ENCODE results near the gene ALDH4A1.
"Not testable (repeated sequence)": the region's sequence is repeated elsewhere in the genome, so short reads cannot be mapped to it uniquely, and the experiment has no call there.

ALDH4A1 gene

DNA sequence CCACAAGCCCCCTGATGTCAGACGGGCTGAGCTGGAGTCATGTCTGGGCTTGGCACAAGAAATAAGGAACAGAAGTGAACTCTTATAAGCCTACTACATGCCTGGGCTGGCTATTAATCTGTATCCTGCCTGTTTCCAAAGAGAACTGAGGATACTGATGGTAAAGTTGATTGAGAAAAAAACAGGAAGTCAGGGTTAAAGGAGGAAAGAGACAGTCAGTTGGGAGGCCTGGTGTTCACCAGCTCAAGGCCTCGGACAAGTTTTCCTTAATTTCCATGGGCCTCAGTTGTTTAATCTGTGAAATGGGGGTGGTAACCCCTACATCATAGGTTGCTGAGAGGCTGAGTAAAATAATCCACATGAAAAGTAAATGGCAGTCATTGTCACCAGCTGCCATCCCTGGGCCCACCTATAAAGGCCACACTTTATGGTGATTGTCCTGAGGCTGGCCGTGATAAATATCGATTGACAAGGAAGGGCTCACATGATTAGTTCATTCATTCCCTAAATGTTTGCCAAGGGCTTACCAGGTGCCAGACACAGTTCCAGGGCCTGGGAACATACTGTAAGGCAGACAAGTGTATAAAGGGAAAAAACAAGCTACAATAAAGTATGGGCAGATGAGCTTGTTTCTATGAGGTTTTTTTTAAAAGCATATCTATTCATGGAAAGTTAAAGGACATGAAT is 2.8 kb downstream of the ALDH4A1 start:
- DNase-seq = no peak

DNA sequence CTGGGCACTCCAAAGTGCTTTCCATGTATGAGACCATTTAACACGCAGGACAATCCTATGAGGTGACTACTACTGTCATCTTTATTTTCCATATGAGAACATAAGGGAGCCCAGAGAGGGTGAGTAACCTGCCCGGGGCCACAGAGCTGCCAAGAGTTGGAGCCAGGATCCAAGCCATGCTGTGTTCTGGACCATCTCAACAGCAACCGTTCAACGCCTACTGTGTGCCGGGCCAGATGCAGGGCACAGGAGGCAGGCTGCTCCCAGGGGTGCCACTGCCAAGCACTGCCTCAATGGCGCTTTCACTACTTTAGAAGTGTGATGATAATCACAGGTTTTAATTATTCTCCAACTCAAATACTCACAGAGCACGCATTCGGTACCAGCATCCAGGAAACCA is 3.8 kb downstream of the ALDH4A1 start:
- no peak for DNase-seq

DNA sequence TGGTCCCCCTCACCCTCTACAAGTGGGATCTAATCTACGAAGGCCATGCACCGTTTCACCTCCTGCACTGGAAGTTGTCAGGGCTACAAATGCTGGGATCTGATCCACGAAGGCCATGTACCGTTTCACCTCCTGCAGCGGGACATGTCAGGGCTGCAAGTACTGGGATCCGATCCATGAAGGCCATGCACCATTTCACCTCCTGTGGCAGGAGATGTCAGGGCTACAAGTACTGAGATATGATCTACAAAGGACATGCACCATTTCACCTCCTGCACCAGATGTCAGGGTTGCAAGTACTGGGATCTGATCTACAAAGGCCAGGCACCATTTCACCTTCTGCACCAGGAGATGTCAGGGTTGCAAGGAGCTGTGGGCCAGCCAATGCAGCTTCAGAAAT is 7.0 kb downstream of the ALDH4A1 start:
- no peak for DNase-seq

DNA sequence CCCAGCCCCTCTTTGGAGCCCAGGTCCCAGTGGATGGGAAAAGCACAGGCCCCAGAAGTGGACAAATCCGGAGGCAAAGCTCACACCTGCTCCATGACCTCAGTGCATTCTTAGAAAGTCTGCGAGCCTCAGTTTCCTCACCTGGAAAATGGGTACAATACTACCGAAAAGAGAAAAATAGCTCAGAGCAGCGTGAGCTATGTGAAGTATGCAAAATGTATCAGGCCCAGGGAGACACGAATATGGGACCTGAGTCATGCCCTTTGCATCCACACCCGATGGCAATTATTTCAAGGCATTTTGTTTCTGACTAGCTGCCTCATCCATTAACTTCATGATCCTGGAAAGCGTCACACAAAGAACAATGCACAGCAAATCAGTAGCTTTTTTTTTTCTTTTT is 9.2 kb downstream of the ALDH4A1 start:
- no peak for DNase-seq

DNA sequence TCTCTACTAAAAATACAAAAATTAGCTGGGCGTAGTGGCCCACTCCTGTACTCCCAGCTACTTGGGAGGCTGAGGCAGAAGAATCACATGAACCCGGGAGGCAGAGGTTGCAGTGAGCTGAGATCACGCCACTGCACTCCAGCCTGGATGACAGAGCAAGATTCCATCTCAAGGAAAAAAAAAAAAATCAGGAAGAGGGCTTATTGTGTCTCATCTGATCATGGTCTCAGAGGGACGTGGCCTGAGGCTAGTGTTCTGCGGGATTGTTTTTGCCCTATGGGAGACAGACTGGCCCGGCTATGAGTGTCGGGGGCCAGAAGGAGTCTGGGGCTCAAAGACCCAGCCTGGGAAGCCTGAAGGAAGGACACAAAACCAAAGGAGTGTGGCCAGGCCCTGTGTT is 10.5 kb downstream of the ALDH4A1 start:
- not testable (repeated sequence) for DNase-seq

DNA sequence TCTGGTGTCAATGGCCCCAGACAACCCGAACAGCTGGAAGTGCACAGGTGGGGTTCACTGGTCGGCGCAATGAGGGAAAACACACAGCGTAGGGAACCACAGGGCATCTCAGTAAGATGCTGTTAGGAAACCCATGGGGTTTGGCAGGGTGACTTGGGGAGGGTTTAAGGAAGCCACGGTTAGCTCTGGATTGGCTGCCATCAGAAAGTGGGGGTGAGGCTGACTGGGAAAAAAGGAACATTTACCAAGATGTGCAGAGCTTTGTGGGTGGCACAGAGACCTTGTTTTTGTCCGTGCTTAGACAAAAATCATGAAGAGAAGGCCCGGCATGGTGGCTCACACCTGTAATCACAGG is 11.0 kb downstream of the ALDH4A1 start:
- no peak for DNase-seq

DNA sequence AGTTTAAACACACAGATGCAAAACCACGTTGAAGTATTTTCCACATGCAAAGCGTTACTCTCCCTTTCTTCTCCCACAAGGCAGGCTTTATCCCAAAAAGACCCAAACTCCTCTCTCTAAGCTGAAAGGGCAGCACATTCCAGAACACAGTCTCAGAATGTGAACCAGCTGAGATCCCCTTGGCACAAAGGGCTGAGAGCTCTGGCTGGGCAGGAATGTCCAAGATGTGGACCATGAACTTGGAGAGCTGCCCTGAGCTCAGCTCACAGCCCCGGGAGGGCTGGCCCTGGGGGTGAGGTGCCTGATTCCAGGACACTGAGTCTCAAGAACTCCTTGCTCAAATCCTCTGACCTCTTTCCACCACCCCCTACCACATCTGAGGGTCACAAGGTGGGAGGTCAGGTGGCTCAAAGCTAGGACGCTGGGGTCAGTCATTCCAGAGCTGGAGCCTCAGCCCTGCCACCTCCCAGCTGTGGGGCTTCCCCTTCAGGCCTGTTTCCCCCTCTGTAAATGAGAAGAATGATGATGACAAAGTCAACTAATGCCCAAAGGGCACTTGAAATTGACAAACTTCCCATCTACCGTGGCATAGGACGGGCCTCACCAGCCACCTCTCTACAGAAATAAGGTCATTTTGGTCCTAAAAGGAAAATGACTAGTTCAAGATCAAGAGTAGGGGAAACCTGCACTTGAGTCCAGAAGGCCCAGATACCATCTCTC is 11.5 kb downstream of the ALDH4A1 start:
- DNase-seq = no peak

DNA sequence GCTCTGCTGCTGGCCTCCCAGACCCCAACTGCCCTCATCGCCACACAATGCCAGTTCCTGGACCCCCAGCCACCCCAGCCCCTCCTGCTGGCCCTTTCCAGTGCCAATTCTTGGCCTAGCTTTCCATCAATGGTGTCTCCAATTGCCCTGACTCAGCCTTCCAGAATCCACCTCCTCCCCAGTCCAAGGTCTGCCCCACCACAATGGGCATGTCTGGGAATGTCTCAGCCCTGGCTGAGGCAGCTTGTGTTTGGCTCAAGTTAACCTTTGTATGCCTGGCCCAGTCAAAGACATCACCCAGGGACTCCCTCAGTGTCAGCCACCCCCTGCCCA is 16.4 kb downstream of the ALDH4A1 start:
- no peak for DNase-seq

DNA sequence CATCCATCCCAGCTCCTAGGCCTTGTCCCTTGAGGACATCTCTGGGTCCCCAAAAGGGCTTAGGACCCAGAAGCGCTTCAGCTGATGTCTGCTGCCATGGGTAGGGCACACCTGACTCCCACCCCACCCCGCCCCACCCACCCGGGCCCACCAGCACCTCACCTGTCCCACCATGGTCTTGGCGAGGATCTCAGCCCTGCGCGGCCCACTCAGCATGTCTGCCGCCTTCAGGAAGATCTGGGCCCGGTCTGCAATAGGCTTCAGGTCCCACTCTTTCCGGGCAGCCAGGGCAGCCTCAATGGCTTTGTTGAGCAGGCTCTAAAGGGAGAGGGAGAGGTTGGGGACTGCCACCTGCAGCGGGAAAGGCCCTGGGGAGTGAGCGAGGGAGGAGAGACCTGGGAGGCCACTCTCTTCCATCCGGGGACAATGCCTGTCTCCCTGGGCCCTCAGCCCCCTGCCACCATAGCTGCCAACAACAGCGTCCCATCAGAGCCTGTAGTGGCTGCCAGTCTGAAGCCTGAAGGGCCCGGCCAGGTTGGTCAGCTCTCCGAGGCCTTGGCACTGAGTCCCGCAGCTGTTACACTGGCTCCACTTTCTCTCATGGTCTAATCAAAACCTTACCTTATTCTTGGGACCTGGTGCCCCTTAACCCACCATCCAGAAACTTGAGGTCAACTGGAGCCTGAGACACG is 16.9 kb downstream of the ALDH4A1 start:
- no peak for DNase-seq

DNA sequence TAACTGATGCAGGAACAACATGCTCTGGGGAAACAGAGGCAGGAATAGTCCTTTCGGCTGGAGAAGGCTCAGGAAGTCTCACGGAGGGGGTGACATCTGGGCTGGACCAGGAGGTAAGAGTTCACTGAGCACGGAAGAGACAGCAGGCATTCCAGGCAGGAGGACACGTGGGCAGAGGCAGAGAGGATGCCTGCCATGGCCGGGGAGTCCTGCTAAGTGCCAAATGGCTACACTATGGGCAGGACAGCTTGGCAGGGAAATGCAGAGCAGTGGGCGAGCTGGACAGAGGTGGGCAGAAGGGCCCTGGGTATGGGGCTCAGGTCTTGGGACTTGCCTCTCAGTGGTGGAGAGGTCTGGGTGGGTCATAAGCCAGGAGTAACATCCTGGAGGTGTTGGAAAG is 17.6 kb downstream of the ALDH4A1 start:
- no peak for DNase-seq

DNA sequence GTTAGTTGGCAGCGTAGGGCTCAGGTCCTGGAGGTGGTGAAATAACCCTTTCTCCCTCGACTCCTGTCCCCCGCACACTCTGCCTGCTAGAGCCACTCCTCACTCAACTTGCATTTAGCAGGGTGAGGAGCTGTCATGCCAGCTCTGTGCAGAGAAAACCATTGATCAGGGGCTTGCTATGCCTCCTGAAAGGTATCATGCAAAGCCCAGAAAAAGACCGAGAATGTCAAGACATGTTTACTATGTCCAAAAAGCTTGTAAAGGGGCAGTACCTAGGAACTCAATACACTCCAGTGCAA is 18.0 kb downstream of the ALDH4A1 start:
- DNase-seq = no peak

DNA sequence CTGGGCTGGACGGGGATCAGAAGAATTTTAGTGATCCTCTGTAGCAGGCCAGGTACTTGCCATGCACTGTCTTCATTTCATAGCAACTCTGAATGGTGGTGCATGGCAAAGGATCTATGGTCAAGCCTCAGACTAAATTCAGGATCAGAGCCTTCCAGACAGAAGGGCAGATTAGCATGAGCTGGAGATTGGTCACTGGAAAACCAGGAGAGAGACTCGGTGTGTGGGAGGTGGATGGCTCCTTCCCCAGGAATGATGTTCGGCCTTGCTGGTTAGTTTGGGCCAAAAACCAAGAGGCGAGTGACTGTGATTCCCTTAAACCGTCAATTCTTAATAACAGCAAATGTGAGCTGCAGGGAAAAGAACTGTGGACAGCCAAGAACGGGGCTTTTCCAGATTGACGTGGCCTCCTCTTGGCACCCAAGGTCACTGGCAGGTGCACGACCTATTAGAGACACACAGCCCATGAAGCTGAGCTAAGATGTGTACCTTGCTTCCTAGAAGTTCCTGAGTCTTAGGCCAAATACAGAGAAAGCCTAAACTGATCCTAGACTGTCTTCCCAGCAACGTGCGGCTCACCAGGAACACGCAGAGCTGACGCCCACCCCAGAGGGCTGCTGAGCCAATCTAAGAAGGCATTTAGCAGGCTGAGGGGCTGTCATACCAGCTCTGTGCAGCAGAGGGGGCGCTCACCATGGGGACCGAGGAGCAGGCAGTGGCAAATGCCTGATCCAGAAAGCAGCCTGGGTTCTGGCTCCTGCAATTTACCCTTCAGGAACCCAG is 18.5 kb downstream of the ALDH4A1 start:
- DNase-seq = peak; percentile 51

DNA sequence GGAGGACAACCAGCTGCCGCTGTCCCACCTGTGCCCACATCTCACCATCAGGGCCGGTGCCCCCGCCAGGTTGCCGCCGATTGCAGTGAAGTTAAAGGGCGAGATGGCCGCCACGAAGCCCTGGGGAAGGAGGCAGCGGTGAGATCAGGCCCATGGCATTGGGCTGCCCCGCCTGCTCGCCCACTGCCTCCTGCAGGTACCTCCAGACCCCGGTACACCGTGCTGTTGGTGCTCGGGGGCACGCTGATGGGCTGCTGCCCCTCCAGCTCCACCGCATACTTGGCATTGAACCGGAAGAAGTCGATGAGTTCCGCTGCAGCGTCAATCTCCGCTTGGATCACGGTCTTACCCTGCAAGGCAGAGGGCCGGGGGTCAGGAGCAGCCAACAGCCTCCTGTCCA is 19.3 kb downstream of the ALDH4A1 start:
- no peak for DNase-seq

DNA sequence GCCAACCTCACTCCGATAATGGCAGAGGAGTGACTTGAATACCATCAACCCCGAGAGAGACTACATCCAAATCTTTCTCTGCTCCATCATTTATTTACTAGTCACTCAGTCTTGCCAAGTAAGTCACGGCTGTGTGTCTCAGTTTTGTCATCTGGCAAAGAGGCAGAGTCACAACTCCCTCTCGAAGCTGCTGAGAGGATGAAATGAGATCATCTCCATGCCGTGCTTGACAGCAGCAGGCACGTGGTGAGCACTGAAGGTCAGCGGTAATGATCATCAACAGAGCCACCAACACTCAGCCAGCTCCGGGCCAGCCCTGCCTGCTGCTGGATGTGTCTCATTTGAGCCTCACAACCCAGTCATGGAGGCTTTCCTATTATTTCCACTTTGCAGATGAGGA is 19.9 kb downstream of the ALDH4A1 start:
- DNase-seq = no peak

DNA sequence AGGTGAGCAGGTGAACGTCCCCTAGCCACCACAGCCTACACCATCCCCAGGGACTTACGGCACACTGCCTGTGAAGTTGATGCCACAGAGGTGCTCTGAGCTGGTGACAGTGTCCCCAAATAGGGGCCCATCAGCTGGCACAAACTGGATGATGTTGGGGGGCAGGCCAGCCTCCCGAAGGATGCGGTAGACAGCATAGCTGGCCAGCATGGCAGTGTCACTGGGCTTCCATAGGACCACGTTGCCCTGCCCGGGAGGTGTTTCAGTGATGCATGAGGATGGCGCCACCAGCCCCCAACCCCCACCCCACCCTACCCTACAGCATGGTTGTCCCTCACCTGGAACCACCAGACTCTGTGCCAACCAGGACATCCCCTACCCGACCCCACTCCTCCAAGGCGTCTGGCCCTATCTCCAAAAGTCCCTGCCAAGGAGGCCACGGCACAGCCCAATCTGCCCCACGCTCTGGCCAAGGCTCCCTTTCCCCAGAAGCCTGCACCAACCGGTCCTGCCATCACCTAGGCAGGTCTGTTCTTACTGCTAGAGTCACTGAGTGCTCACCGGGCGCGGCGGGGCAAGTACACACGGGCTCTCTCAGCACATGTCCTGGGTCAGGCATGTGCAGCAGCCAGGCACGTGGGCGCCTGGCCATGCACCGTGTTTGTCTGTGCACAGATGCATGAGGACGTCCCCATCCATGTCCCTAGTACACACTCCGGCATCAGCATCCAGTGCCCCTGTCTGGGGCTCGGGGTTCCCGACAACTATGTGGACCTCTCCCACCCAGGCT is 20.5 kb downstream of the ALDH4A1 start:
- no peak for DNase-seq

DNA sequence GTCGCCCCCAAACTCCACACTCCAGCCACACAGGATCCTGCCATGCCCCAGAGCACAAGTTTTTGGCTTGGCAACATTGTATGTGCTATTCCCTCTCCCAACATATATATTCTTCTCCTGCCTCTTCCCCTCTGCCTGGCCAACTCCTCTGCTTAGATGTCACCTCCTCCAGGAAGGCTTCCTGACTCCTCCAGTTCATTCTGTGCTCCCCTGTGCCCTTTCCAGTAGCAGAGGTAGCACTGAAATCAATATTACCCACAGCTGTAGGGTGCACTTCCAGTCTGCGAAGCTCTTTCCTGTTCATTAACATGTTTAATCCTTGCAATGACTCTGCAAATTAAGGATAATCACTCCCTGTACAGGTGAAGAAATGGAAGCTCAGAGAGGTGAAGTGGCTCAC is 21.2 kb downstream of the ALDH4A1 start:
- DNase-seq = no peak

DNA sequence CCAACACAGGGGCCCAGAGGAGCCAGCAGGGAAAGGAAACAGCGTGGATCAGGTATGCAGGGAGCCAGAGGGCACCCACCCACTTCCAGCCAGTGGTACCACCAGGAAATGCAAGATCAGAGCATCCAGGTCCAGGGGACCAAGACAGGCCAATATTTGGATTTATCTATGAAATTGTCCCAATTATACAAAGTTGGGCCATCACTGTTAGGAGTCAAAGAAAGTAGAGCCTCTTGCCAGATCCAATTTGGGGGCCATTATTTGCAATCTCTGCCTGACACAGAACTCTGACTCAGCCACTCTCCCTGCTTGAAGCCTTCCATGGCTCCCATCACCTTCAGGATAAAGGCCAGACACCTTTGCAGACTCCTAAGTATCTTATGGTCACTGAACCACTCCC is 21.8 kb downstream of the ALDH4A1 start:
- no peak for DNase-seq

DNA sequence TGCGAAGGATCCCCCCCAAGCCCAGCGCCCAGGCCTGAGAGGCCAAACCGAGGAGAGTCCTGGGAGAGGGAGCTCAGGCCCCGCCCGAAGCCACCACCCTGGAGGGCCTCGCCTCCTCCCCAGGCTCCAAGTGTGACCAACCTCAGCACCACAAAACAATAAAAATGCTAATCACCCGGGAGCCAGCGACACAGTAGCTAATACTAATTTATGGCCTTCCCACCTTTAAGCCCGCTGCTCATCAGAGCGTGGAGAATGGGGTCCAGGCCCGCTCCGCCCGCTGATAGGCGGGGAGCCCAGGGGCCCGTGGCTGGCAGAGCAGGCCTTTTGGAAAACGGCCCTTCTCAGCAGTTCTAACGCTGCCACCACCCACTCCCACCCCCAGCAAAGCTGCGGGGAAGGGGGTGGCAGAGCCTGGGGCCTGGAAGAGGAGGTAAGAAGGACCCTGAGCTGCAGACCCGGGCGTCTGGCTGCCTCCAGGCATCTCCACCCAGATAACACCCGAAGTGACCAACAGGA is 22.5 kb downstream of the ALDH4A1 start:
- no peak for DNase-seq

DNA sequence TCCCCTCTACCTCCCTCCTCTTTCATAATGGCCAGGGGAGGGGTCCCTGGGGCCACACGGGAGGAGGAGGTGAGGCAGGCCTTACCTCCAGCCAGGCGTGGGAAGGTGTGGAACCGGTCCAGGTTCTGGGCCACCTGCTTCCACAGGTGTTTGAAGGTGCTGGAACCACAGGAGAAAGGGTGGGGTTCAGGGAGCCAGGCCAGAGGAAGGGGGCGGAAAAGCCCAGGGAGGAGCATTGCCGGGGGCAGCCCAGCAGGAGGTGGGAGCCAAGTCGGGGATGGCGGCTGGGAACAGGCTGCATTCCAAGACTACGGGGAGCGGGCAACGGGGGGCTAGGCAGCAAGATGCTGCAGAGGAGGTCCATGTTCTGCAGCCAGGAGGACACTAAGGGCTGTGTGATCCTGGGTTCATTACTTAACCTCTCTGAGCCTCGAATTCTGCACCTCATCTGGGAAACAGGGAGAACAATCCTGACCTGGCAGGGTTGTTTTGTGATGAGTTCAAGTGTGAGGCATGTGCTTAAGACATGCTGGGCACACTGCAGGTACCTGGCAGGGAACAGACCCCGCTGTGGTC is 23.1 kb downstream of the ALDH4A1 start:
- DNase-seq = no peak

DNA sequence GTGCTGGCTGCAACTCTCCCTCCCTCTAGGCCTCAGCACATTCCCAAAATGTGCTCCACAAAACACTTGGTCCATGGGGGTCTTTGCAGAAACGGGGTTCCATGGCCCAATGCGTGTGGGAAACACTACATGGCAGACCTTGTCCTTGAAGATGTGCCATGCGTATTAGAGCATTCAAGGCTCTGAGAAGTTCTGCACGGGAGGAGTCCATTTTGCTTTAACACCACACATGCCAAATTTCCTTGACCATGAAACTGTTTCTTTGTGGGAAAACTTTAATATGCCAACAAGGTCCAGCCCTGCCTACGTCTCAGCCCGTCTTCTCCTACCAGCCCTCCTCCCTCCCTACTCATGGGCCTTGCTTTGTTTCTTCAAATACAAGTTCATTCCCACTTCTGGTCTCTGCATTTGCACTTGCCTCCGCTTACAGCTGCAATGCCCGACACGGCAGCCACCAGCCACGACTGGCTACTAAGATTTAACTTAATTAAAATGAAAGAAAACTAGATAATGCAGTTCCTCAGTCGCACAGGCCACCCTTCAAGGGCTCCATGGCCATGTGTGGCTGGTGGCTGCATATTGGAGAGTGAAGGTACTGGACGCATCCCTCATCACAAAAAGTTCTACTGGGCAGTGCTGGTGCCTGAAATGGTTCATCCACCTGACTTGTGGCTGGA is 23.7 kb downstream of the ALDH4A1 start:
- DNase-seq = no peak

DNA sequence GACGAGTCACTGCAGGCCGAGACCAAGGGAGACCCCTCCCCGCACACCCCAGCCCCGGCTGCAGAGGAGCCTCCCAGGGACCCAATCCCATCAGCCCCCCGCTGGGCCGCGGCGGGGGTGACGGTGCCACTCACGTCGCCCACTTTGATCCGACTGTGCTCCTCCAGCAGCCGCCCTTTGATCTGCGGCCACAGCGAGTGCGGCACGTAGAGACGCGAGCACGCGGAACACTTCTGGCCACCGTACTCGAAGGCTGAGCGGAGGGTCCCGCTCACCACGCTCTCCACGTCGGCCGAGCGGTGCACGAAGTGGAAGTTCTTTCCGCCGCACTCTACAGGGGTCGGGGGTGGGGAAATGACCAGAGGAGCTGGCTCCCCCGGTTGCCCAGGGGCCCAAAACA is 25.1 kb downstream of the ALDH4A1 start:
- no peak for DNase-seq

DNA sequence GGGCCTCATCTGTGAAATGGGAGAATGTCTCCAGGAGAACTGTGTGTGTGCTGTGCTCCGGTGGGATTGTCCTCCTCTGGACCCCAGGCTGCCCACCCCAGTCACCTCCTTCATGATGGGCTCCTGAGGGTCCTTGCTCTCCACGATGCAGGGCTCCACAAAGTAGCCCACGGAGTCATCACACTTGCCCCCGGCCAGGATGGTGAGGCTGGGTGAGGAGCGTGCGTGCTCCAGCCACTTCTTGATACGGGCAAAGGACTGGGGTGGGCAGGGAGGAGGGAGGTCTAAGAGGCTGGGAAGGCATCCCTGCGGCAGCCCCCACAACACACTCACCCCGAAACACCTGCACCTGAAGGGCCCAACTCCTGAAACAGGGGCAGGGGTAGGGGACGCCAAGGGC is 26.1 kb downstream of the ALDH4A1 start:
- no peak for DNase-seq

Data from HCEC 1CT (cell line).